ENCODE data around the gene PHACTR3. TPM values are rescaled to one million over a fixed set of nuclear protein-coding genes. Genes with fewer than 3 reads are reported as not detected.

PHACTR3 gene
- total RNA-seq, 1 donor from 2014 or later, result not detected

- Mint-ChIP-seq H3K36me3 (ENCODE audit: low read depth) (no peaks in the 10 kb centered on the region), H3K4me3 (ENCODE audit: unreplicated experiment) (no peak overlapping the region), H3K27me3 (ENCODE audit: low read depth) (peaks cover 70% of the 10 kb centered on the region)
These were observed 22.2 kb upstream of the PHACTR3 start for GRCh38 chr20:59581993-59582679.

DNA sequence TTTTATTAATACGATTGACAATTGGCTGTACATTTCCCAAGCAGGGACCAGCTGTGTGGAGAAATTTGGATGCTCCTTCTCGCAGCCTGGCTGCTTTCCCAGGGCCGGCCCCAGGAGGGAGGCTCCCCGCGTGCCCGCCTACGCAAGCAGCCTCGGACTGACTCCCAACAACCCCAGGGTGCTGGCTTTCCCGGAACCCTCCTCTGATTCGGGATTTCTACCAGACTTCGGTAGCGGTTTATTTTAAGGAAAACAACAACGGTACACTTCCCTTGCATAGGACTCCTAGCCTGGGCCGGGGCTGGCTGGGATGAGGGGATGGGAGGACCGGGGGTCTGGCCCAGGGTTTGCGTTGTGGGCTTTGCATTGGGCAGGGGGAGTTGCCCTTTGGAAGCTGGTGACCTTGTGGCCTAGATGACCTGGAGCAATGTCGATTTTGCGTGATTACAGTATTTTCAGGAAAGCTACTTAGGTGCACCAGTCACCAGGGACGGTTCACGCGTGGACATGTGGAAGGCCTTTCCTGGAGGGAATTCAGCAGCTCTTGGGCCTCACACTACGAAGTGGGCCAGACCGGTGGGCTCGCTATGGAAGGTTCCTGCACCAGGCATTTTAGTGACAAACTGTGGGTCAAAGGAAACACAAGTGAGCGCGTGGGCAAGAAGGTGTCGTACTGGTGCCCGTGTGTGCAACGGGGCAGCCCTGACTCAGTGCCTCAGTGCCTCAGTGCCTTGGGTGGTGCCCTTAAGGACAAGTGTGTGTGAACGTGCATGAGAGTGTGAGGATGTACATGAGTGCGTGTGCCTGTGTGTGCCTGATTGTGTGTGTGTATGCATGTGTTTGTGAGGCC lies 20.7 kb upstream of the PHACTR3 start:
- TF ChIP-seq, protein P1, sequence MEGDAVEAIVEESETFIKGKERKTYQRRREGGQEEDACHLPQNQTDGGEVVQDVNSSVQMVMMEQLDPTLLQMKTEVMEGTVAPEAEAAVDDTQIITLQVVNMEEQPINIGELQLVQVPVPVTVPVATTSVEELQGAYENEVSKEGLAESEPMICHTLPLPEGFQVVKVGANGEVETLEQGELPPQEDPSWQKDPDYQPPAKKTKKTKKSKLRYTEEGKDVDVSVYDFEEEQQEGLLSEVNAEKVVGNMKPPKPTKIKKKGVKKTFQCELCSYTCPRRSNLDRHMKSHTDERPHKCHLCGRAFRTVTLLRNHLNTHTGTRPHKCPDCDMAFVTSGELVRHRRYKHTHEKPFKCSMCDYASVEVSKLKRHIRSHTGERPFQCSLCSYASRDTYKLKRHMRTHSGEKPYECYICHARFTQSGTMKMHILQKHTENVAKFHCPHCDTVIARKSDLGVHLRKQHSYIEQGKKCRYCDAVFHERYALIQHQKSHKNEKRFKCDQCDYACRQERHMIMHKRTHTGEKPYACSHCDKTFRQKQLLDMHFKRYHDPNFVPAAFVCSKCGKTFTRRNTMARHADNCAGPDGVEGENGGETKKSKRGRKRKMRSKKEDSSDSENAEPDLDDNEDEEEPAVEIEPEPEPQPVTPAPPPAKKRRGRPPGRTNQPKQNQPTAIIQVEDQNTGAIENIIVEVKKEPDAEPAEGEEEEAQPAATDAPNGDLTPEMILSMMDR (IDR thresholded peaks at IDR 0.05), result no peak
- H3K4me3 Mint-ChIP-seq (ENCODE audit: unreplicated experiment), result no peak overlapping the region
- no peak for DNase-seq (ENCODE audit: low spot score)
- H3K9me3 Mint-ChIP-seq (ENCODE audit: low read depth), result no peaks in the 10 kb centered on the region
- H3K4me1 Mint-ChIP-seq (ENCODE audit: low read depth), result no peaks in the 10 kb centered on the region
- no peaks in the 10 kb centered on the region for H3K36me3 Mint-ChIP-seq (ENCODE audit: low read depth)
- H3K27me3 Mint-ChIP-seq (ENCODE audit: low read depth), result peaks cover 63% of the 10 kb centered on the region
- no peak overlapping the region for H3K27ac Mint-ChIP-seq (ENCODE audit: unreplicated experiment)

More at GRCh38 chr20:59581993-59582679, 22.2 kb upstream of the PHACTR3 start:
- no peak for DNase-seq (ENCODE audit: low spot score)
- no peaks in the 10 kb centered on the region for H3K4me1 Mint-ChIP-seq (ENCODE audit: low read depth)
- no peak overlapping the region for H3K27ac Mint-ChIP-seq (ENCODE audit: unreplicated experiment)
- no peaks in the 10 kb centered on the region for H3K9me3 Mint-ChIP-seq (ENCODE audit: low read depth)
- TF ChIP-seq, protein P1 (IDR thresholded peaks at IDR 0.05), result no peak

DNA sequence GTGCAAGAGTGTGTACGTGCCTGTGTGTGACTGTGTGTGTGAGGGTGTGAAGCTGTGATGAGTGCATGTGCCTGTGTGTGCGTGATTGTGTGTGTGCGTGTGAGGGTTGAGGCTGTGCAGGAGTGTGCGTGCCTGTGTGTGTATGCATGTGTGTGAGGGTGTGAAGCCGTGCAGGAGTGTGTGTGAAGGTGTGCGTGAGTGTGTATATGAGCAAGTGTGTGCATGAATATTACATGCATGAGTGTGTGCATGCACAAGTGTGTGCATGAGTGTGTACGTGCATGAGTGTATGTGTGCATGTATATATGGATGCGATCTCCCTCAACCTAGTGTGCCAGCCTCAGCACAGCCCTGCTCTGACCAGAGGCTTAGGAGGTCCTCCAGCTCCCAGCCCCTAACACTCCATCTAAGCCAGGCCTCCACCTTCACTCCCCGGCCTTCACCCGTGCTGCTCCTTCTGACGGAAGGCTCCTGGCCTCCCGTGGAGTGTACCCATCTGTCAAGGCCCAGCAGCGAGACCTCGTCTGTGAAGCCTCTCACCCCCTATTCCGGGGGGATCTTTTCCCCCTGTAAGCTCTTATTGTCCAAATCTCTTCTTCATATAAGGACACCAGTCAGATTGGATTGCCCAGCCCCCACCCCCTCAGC lies 19.9 kb upstream of the PHACTR3 start:
- Mint-ChIP-seq H3K27ac (ENCODE audit: unreplicated experiment) (no peak overlapping the region), H3K4me1 (ENCODE audit: low read depth) (no peaks in the 10 kb centered on the region), H3K27me3 (ENCODE audit: low read depth) (peaks cover 56% of the 10 kb centered on the region), H3K4me3 (ENCODE audit: unreplicated experiment) (no peak overlapping the region), H3K36me3 (ENCODE audit: low read depth) (no peaks in the 10 kb centered on the region), H3K9me3 (ENCODE audit: low read depth) (no peaks in the 10 kb centered on the region)
- TF ChIP-seq, protein P1 (IDR thresholded peaks at IDR 0.05), result no peak
- no peak for DNase-seq (ENCODE audit: low spot score)

GRCh38 chr20:59585714-59586409 lies 18.5 kb upstream of the PHACTR3 start:
- H3K4me3 Mint-ChIP-seq (ENCODE audit: unreplicated experiment), result no peak overlapping the region
- H3K27ac Mint-ChIP-seq (ENCODE audit: unreplicated experiment), result no peak overlapping the region
- no peak for DNase-seq (ENCODE audit: low spot score)
- no peaks in the 10 kb centered on the region for H3K9me3 Mint-ChIP-seq (ENCODE audit: low read depth)
- TF ChIP-seq, protein P1 (IDR thresholded peaks at IDR 0.05), result no peak
- H3K36me3 Mint-ChIP-seq (ENCODE audit: low read depth), result no peaks in the 10 kb centered on the region
- H3K27me3 Mint-ChIP-seq (ENCODE audit: low read depth), result peaks cover 47% of the 10 kb centered on the region
- no peaks in the 10 kb centered on the region for H3K4me1 Mint-ChIP-seq (ENCODE audit: low read depth)

GRCh38 chr20:59586613-59587012 lies 17.7 kb upstream of the PHACTR3 start:
- no peaks in the 10 kb centered on the region for H3K9me3 Mint-ChIP-seq (ENCODE audit: low read depth)
- no peaks in the 10 kb centered on the region for H3K4me1 Mint-ChIP-seq (ENCODE audit: low read depth)
- peaks cover 40% of the 10 kb centered on the region for H3K27me3 Mint-ChIP-seq (ENCODE audit: low read depth)

More at GRCh38 chr20:59586613-59587012, 17.7 kb upstream of the PHACTR3 start:
- no peak overlapping the region for H3K4me3 Mint-ChIP-seq (ENCODE audit: unreplicated experiment)
- no peak overlapping the region for H3K27ac Mint-ChIP-seq (ENCODE audit: unreplicated experiment)
- TF ChIP-seq, protein P1 (IDR thresholded peaks at IDR 0.05), result no peak
- DNase-seq (ENCODE audit: low spot score), result no peak
- H3K36me3 Mint-ChIP-seq (ENCODE audit: low read depth), result no peaks in the 10 kb centered on the region
